Activated naive CD8-positive, alpha-beta T cell (primary cell): ENCODE measurements around the gene LCN12.
A peak's percentile ranks its signal among the peaks of the same experiment; 100 is the strongest.

Source experiments
- H3K27ac Mint-ChIP-seq: one replicate; pipeline ENCODE4 v1.8.0; 2021; ENCODE audit warnings: mixed read lengths
- H3K27me3 Mint-ChIP-seq: one replicate; pipeline ENCODE4 v1.8.0; 2021; ENCODE audit warnings: mixed read lengths
- H3K36me3 Mint-ChIP-seq: one replicate; pipeline ENCODE4 v1.8.0; 2021; ENCODE audit warnings: mixed read lengths
- H3K4me1 Mint-ChIP-seq: one replicate; pipeline ENCODE4 v1.8.0; 2021; ENCODE audit warnings: low read depth, mixed read lengths
- H3K4me3 Mint-ChIP-seq: one replicate; pipeline ENCODE4 v1.8.0; 2021; ENCODE audit warnings: mild to moderate bottlenecking, mixed read lengths
- H3K9me3 Mint-ChIP-seq: one replicate; pipeline ENCODE4 v1.8.0; 2021; ENCODE audit warnings: low read depth, mixed read lengths

The LCN12 gene

GRCh38 chr9:136968333-136969127, 16.5 kb downstream of the LCN12 start:
- no peak overlapping the region for H3K4me3 Mint-ChIP-seq
- no peak overlapping the region for H3K27ac Mint-ChIP-seq
- H3K9me3 Mint-ChIP-seq, result no peaks in the 10 kb centered on the region
- H3K4me1 Mint-ChIP-seq, result peaks cover 17% of the 10 kb centered on the region
- H3K27me3 Mint-ChIP-seq, result no peaks in the 10 kb centered on the region
- H3K36me3 Mint-ChIP-seq, result no peaks in the 10 kb centered on the region

DNA sequence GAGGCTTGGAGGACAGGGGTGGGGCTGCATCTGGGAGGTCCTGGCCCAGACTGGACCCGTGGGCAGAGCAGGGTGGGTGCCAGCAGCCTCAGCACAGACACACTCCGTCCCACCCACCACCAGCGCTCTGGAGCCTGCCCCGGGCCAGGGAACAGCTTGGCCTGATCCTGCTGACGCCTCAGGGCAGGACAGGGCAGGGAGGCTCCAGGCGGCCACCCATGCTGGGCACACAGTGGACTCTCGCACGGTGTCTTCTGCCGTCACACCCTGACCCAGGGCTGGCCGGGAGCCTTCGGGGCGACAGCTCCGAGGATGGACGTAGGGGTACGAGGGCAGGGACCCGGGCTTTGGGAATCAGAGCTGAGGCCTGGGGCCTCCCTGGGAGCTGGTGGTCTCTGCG, 17.1 kb downstream of the LCN12 start:
- Mint-ChIP-seq H3K4me3 (no peak overlapping the region), H3K4me1 (peaks cover 17% of the 10 kb centered on the region), H3K27me3 (no peaks in the 10 kb centered on the region), H3K36me3 (no peaks in the 10 kb centered on the region), H3K9me3 (no peaks in the 10 kb centered on the region), H3K27ac (no peak overlapping the region)

GRCh38 chr9:136969774-136970173, 17.7 kb downstream of the LCN12 start:
- no peaks in the 10 kb centered on the region for H3K9me3 Mint-ChIP-seq
- H3K27ac Mint-ChIP-seq, result no peak overlapping the region
- no peaks in the 10 kb centered on the region for H3K27me3 Mint-ChIP-seq
- peaks cover 14% of the 10 kb centered on the region for H3K4me1 Mint-ChIP-seq
- H3K4me3 Mint-ChIP-seq, result no peak overlapping the region
- H3K36me3 Mint-ChIP-seq, result no peaks in the 10 kb centered on the region

- H3K4me1 Mint-ChIP-seq, result peaks cover 18% of the 10 kb centered on the region
- no peaks in the 10 kb centered on the region for H3K36me3 Mint-ChIP-seq
- no peak overlapping the region for H3K4me3 Mint-ChIP-seq
- H3K9me3 Mint-ChIP-seq, result no peaks in the 10 kb centered on the region
- no peak overlapping the region for H3K27ac Mint-ChIP-seq
- H3K27me3 Mint-ChIP-seq, result no peaks in the 10 kb centered on the region
Observed at GRCh38 chr9:136970361-136970760, 18.3 kb downstream of the LCN12 start.

DNA sequence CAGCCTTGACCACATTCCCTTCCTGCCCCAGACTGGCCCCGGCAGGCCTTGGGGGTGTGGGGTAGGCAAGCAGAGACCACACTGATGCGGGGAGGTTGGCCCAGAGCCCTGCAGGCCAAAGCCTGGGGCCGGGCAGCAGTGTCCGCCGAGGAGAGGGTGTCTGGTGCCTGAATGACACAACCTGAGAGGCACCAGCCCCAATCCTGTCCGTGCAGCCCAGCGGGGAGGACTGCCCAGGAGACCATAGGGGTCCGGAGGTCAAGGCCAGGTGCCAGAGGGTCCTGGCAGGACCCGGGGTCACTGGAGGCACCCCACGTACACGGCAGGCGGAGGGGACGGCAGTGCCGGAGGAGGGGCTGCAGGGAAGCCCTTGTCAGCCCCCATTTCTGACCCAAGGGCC, 19.7 kb downstream of the LCN12 start:
- H3K9me3 Mint-ChIP-seq, result no peaks in the 10 kb centered on the region
- H3K36me3 Mint-ChIP-seq, result no peaks in the 10 kb centered on the region
- no peaks in the 10 kb centered on the region for H3K27me3 Mint-ChIP-seq
- H3K4me3 Mint-ChIP-seq, result no peak overlapping the region
- H3K4me1 Mint-ChIP-seq, result peaks cover 13% of the 10 kb centered on the region
- no peak overlapping the region for H3K27ac Mint-ChIP-seq

- H3K4me1 Mint-ChIP-seq, result peaks cover 13% of the 10 kb centered on the region
- H3K9me3 Mint-ChIP-seq, result no peaks in the 10 kb centered on the region
- no peaks in the 10 kb centered on the region for H3K27me3 Mint-ChIP-seq
- H3K27ac Mint-ChIP-seq, result no peak overlapping the region
- no peaks in the 10 kb centered on the region for H3K36me3 Mint-ChIP-seq
- H3K4me3 Mint-ChIP-seq, result no peak overlapping the region
Observed at GRCh38 chr9:136972335-136972734, 20.3 kb downstream of the LCN12 start.

DNA sequence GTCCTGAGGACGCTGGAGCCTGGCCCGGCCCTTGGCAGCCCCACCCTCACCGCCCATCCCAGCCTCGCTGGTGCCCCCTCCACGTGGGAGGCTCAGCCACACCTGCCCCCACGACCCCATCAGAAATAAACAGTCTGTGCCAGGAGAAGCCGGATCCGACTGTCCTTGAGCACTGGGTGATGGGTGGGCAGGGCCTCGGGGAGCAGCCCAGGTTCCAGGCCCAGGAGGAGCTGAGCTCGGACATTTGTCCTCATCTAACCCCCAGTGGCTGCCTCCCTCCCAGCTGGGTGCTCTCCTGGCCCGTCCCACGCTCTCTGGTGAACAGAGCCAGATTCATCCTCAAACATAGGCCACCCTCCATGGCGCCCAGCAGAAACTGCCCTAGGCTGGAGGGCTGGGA, 20.7 kb downstream of the LCN12 start:
- Mint-ChIP-seq H3K36me3 (no peaks in the 10 kb centered on the region), H3K9me3 (no peaks in the 10 kb centered on the region), H3K27me3 (no peaks in the 10 kb centered on the region), H3K27ac (no peak overlapping the region), H3K4me3 (no peak overlapping the region), H3K4me1 (peaks cover 13% of the 10 kb centered on the region)

- no peaks in the 10 kb centered on the region for H3K27me3 Mint-ChIP-seq
- H3K4me3 Mint-ChIP-seq, result no peak overlapping the region
- no peak overlapping the region for H3K27ac Mint-ChIP-seq
- peaks cover 13% of the 10 kb centered on the region for H3K4me1 Mint-ChIP-seq
- no peaks in the 10 kb centered on the region for H3K36me3 Mint-ChIP-seq
- H3K9me3 Mint-ChIP-seq, result no peaks in the 10 kb centered on the region
Observed at GRCh38 chr9:136973618-136974617, 21.8 kb downstream of the LCN12 start.

DNA sequence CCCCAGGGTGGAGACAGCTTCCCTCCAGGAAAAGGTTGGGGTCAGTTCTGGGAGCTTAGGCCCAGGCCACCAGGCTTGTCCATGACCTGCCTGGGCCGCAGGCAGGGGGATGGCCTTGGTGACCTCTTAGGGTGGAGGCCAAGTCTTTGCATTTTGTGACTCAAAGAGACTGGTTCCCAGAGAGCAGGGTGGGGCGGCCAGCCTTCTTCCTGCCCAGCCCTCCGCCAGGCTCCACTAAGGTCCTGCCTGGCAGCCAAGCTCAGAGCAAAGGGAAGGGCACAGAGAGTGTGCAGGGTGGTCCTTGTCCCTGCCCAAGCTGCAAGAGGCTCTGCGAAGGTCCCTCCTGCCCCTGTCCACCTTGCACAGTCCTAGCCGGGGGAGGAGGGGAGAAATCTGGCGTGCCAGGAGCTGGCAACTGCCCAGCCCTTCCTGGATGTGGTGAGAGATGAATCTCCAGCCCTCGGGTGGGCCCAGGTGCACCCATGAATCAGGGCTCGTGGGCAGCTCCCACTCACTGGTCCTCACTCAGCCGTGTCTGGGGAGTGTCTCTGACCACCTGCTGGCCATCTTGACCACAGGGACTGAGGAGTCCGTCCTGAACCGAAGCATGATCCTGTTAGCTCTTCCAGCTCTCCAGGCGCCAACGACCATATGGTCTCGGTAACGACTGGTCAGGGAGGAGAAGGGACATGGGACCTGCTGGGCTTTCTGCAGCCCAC, 22.9 kb downstream of the LCN12 start:
- H3K27ac Mint-ChIP-seq, result no peak overlapping the region
- no peaks in the 10 kb centered on the region for H3K9me3 Mint-ChIP-seq
- H3K27me3 Mint-ChIP-seq, result no peaks in the 10 kb centered on the region
- peak overlapping the region; percentile 9 for H3K4me3 Mint-ChIP-seq
- peaks cover 13% of the 10 kb centered on the region for H3K4me1 Mint-ChIP-seq
- H3K36me3 Mint-ChIP-seq, result no peaks in the 10 kb centered on the region

DNA sequence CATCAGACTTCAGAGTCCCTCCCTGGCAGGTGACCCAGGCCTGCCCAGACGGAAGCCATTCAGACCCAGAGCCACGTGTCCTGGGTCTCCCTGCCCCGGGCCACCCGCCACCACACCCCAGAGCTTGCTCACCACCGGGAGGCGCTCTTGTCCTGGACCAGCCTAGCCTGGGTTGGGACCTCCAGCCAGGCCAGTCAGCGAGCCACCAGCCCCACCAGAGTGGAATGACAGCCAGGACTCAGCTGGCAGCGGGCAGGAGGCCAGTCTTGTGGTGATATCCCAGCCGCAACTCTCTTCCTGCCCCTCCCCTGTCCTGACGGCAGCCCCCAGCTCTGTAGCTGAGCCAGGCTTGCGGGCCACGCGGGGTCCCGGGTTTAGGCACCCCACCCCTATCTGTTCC, 23.6 kb downstream of the LCN12 start:
- peaks cover 2% of the 10 kb centered on the region for H3K27me3 Mint-ChIP-seq
- peaks cover 14% of the 10 kb centered on the region for H3K4me1 Mint-ChIP-seq
- peak overlapping the region; percentile 9 for H3K4me3 Mint-ChIP-seq
- no peak overlapping the region for H3K27ac Mint-ChIP-seq
- no peaks in the 10 kb centered on the region for H3K9me3 Mint-ChIP-seq
- H3K36me3 Mint-ChIP-seq, result no peaks in the 10 kb centered on the region

- H3K4me3 Mint-ChIP-seq, result no peak within 1 kb of the TSS
- H3K36me3 Mint-ChIP-seq, result no peaks in the 10 kb centered on the region
- H3K4me1 Mint-ChIP-seq, result peaks cover 14% of the 10 kb centered on the region
- H3K9me3 Mint-ChIP-seq, result no peaks in the 10 kb centered on the region
- no peak within 1 kb of the TSS for H3K27ac Mint-ChIP-seq
- peaks cover 4% of the 10 kb centered on the region for H3K27me3 Mint-ChIP-seq
Observed at GRCh38 chr9:136977223-136977622, 25.1 kb downstream of the LCN12 start, which contains the start of gene PTGDS. TSS of gene PTGDS (plus strand) at chr9:136977504. CDS start at chr9:136977579, 75 bp downstream.

DNA sequence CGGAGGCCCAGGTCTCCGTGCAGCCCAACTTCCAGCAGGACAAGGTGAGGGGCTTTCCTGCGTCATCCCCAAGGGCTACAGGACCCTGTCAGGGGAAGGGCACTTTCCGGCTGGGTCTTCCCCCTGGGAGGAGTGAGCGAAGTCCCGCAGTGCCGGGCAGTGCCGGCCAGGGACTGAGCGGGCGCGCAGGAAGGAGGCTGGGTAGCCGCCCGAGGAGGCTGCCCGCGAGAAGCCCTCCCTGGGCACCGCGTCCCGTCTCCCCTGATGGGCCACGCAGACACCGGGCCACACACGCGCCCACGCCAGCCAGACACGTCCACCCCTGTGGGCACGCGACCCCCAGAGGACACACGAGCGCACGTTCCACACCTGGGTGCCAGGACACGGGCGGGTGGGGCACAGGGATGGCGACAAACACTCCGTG, 25.6 kb downstream of the LCN12 start:
- no peak overlapping the region for H3K4me3 Mint-ChIP-seq
- H3K4me1 Mint-ChIP-seq, result peaks cover 14% of the 10 kb centered on the region
- no peak overlapping the region for H3K27ac Mint-ChIP-seq
- no peaks in the 10 kb centered on the region for H3K9me3 Mint-ChIP-seq
- no peaks in the 10 kb centered on the region for H3K36me3 Mint-ChIP-seq
- H3K27me3 Mint-ChIP-seq, result peaks cover 4% of the 10 kb centered on the region

DNA sequence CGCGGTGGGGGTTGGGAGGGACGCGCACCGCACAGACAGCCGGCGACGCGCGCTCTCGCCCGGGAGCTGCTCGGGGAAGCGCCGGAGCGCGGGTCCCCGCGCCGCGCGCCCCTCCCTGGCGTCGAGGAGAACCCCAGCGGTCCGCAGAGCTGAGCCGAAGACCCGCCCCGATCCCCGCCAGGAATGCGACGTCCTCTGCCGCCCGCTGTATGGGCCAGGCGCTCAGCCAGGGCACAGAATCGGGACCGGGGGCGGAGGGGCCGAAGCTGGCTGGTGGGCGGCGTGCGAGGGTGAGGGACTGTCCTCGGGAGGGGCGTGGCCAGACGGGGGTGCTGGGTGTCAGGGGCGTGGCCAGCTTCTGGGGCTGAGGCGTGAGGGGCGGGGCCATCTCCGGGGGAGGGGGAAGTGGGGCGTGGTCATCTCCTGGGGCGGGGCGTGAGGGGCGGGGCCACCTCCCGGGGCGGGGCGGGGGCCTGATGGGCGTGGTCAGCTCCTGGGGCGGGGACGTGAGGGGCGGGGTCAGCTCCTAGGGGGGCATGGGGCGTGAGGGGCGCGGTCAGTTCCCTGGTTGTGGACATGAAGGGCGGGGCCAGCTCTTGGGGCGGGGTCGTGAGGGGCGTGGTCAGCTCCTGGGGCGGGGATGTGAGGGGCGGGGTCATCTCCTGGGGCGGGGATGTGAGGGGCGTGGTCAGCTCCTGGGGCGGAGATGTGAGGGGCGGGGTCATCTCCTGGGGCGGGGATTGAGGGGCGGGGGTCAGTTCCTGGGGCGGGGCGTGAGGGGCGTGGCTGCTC, 26.2 kb downstream of the LCN12 start:
- Mint-ChIP-seq H3K27me3 (peaks cover 4% of the 10 kb centered on the region), H3K4me3 (no peak overlapping the region), H3K9me3 (no peaks in the 10 kb centered on the region), H3K4me1 (peaks cover 14% of the 10 kb centered on the region), H3K27ac (no peak overlapping the region), H3K36me3 (no peaks in the 10 kb centered on the region)
